GM19328 (cell line): ENCODE data around the gene CEP20.

Source experiments
- ATAC-seq: cut with Tn5 transposase; IDR thresholded peaks from one replicate; pipeline ENCODE4 v1.9.1; 2021; ENCODE audit warnings: mild to moderate bottlenecking, moderate library complexity; ENCODE audit not compliant: unreplicated experiment

The CEP20 gene

DNA sequence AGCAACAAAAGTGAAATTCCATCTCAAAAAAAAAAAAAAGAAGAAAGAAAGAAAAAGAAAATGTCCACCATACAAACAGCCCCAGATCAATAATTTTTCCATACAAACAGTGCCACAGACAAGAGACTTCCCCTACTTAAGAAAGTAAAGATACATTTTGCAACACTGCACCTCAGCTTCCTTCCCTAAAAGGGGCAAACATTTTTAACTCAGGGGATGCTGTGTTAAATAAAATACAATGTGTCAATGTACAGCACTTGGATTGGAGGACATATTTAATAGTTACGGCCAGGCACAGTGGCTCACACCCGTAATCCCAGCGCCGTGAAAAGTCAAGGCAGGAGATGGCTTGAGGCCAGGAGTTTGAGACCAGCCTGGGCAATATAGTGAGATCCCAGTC, 53.9 kb downstream of the CEP20 start:
- ATAC-seq = no peak

DNA sequence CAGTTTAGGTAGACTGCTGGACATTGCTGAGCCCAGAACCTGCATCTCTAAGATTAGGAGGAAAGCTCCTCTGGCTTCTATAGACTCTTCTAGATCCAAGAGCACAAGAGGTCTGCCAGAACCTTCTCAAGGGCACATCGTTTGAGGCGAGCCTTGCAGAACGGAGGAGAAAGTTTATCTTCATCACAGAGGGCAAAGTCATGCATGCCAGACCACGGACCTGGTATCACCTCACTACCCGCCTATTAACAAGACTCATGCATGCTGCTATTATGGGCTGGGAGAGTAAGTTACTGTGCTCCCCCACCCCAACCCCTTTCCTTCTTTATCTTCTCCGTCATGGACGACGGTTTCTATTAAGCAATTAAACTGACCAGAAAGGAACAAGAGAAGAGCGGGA, 54.9 kb downstream of the CEP20 start:
- ATAC-seq = no peak

DNA sequence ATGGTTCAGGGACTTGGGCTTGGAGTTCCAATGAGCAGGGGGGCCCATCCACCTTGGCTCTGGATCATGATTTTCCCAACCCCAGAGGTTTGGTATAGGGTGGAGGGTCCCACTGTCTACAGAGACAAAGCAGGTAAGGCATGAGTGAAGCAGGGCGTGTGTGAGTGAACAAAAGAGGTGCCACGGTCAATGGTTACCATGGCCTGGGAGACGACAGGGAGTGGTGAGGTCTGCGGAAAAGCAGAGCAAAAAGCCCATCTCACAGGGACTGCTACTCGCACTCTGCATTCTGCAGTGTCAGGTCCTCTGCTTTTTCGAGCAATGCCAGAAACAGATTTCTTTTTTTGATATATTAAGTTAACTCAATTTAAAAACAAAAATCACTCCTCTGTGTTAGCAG, 56.2 kb downstream of the CEP20 start:
- ATAC-seq = no peak

DNA sequence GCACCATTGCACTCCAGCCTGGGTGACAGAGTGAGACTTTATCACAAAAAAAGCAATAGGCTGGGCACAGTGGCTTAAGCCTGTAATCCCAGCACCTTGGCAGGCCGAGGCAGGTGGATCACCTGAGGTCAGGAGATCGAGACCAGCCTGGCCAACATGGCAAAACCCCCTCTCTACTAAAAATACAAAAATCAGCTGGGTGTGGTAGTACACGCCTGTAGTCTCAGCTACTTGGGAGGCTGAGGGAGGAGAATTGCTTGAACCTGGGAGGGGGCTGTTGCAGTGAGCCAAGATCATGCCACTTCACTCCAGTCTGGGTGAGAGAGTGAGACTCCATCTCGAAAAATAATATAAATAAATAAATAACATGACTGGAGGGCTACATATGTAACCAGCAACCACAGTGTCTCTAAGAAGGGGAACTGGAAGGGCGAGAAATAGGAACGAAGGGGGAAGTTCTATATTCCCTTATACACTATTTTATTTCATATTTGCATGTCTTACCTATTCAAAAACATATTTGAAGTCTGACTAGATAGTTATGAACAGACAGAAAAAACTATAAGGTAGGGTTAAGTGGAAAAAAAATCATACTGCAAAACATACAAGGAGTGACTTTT, 57.5 kb downstream of the CEP20 start:
- no peak for ATAC-seq

DNA sequence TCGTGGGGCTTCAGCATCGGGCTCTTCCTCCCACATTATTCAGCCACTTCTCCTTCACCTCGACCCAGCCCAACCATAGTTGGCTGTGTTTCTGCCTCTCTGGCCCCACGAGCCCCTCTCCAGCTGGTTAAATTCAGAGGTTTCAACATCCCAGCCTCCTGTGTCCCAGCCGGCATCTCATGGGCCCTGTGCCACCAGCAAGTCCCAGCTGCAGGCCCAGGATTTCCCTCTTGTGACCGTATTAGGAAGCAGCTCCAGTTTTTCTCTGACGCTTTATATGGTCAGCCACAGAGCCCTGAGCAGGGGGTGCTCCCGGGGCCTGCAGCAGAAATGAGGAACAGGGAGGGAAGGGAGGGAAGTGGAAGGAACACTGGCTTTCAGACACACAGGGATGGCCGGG, 58.9 kb downstream of the CEP20 start:
- ATAC-seq = no peak

DNA sequence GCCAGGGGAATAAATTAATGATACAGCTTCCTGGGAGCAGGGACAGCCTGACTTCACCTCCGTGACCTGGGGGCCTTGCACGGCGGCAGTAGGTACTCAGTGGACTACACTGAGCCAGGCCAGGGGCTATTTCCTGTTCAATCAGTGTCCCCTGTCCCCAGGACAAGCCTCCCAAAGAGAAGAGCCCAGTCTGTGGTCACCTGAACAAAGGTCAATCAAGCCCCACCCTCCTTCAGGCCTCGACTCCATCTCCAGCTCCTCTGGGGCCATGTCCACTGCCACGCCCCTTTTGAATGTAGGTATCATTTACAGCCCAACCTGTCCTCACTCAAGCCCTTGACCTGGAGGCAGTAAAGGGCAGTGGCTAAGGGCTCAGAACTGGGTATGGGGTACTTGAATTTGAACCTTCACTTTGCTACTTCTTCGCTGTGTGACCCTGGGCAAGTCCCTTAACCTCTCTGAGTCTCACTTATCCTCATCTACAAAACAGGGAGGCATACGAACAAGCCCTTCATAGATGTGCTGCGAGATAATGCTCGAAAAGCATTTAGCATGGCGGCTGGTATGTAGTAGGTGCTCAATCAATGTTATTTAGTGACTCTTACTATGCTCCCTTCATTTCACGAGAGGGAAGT, 60.6 kb downstream of the CEP20 start:
- ATAC-seq = no peak

DNA sequence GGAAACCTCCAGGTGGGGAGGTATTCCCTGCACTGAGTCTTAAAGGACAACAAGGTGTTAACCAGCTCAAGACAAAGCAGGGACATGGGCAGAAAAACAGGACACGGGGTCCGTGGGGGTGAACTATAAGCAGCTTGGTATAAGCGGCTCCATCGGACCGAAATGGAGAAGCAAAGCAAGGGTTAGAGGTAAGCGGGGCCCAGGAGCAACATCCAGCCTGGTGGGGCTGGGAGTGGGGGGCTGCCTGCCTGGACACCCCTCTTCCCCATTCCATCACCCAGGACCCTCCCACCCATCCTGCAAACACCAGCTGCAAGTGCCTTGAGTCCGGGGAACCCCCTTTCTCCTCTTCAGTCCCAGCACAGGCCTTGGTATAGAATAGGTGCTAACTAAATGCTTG, 61.1 kb downstream of the CEP20 start:
- no peak for ATAC-seq

DNA sequence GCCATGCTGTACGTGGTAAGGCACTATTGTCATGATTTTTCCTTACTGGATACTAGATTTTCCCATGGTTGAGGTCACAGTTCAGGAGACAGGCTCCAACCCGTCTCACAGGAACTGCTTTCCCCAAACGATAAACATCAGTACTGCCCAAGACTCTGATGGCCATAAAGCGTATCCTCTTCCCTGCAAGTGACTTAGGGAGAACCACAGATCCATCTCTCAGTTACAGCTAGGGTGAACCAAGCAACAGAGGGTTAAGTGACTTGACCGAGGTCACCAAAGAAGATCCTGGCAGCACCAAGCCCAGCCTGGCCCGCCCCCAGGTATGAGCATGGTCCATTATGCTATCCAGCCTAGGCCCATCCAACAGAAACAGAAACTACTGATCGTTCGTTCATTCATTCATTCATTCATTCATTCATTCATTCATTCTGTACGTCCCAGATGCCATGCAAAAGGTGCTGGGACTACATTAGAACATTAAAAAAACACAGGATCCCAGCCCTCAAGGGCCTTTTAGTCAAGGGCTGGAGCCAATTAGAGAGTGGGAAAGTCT, 62.6 kb downstream of the CEP20 start:
- ATAC-seq = no peak

DNA sequence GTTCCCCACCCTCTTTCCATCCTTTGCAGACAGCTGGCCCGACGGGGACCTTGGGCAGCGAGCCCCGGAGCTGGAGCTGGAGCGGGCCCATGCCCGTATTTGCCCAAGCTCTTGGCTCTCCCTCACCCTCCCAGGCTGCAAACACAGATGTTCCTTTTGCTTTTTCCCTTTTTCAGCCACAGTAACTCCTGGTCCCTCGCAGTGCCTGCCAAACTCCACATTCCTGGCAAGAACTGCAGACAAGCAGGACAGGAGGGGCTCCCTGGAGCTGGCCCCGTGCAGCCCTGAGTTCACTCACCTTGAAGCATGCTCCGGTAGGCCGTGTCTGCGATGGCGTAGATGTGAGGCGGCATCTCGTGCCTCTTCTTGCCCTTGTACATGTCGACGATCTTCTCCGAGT, 65.4 kb downstream of the CEP20 start:
- no peak for ATAC-seq

DNA sequence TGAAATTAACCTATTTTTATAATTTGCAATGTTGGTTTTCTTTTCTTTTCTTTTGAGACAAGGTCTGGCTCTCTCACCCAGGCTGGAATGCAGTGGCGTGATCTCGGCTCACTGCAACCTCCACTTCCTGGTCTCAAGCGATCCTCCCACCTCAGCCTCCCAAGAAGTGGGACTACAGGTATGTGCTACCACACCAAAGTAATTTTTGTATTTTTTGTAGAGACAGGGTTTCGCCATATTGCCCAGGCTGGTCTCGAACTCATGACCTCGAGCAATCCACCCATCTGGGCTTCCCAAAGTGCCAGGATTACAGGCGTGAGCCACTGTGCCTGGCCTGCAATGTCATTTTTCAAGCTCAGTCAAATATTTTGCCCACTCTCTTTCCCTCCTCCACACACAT, 67.6 kb downstream of the CEP20 start:
- ATAC-seq = no peak

DNA sequence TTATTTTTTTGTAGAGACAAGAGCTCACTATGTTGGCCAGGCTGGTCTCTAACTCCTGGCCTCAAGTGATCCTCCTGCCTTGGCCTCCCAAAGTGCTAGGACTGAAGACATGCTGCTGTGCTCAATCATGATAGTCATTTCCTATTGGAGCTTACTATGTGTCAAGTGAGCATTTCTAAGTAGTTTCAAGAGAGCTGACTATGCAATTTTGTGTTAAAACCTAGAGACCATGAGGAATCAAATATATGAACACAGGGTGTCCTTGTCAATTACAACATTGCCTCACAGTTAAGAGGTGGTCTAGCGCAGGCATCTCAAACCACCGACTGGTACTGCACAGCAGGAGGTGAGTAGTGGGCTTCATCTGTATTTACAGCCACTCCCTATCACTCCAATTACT, 69.4 kb downstream of the CEP20 start:
- ATAC-seq = no peak

DNA sequence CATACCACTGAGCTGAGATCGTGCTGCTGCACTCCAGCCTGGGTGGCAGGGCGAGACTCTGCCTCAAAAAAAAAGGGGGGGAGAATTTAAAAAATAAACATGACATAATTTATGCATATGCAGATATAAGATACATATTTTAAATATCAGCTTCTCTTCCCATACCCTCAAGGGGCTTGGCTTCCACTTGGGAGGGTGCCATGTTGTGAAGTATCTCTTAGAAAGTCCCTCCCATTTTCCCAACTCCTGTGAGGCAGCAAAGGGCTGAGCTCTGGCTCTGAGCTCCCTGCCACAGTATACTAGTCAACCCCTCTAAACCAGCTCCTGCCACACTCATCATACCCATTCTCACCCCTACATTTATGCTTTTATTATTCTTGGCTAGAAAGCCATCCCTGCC, 71.0 kb downstream of the CEP20 start:
- ATAC-seq = no peak

DNA sequence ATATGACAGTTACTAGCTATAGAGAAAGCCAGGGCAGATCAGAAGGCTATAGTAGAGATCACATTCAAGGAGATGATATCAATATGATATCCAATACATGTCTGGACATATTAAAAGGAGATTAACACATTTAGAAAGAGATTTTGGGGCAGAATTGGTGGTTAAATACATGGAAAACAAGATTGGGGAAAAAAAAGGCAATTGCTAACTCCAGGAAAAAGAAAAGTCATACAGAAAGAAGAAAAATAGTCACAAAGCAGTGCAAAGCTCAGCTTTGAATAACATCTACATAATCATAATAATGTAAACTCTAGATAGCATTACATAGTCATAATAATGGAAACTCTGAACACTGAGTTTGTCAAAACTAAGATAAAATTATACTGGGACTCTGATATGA, 72.2 kb downstream of the CEP20 start:
- ATAC-seq = no peak
